HepG2 (cell line): Measurements from ENCODE around the gene RHOT2. TPM values are rescaled to one million over a fixed set of nuclear protein-coding genes. Genes with fewer than 3 reads are reported as not detected.
A peak's percentile ranks its signal among the peaks of the same experiment; 100 is the strongest.

Experiments used
- ATAC-seq: fragments of 200-7000 bp; cut with Tn5 transposase; 3 replicates; pipeline ENCODE4 v1.9.1; 2020; ENCODE audit warnings: mild to moderate bottlenecking, moderate library complexity
- BruUV-seq: library from RNA; stranded (reverse); fragments of 400-500 nt; replicated peaks from 2 replicates; lab custom pipeline; 2021; lab: Mats Ljungman, UMichigan
- CTCF ChIA-PET: fragments of 300-600 bp; formaldehyde crosslinking; extraction: SDS; loops from one replicate; lab custom pipeline; 2021; ENCODE audit warnings: low total read pairs, inconsistent platforms, low intra/inter-chr PET ratio; lab: Yijun Ruan, JAX
- POLR2A ChIA-PET: fragments of 350-600 bp; sonication (Branson Sonifier 250); formaldehyde crosslinking; loops from one replicate; lab custom pipeline; 2020; ENCODE audit warnings: antibody characterized with exemption, inconsistent platforms; lab: Yijun Ruan, JAX
- DNase-seq: peaks from one replicate; pipeline ENCODE4 v3.0.0-alpha.2; 2015; ENCODE audit warnings: low spot score
- FAIRE-seq: peaks from 3 replicates; lab custom pipeline; 2011; peaks lifted over from hg19 to GRCh38; lab: Jason Lieb, UNC
- H2AFZ ChIP-seq: one replicate; pipeline ENCODE4 v1.6.1; 2011; ENCODE audit warnings: low read length, inconsistent platforms
- H3K27ac ChIP-seq: fragments of 300-600 bp; 3 replicates; pipeline ENCODE4 v1.8.0; 2011; ENCODE audit warnings: mixed run types, mild to moderate bottlenecking, mixed read lengths, low read length, inconsistent platforms; ENCODE audit not compliant: insufficient read depth; ENCODE audit errors: extremely low read length
- H3K27me3 ChIP-seq, 2 experiments: fragments of 200-600 bp in 1 of 2; 2 replicates in 1 of 2; 3 replicates in 1 of 2; pipeline versions ENCODE4 v1.6.0 to v1.8.0; 2011; ENCODE audit warnings: low read length in 2 of 2, mild to moderate bottlenecking in 2 of 2, moderate library complexity in 2 of 2, inconsistent platforms in 1 of 2; ENCODE audit not compliant: insufficient read depth in 2 of 2, control insufficient read depth in 1 of 2
- H3K36me3 ChIP-seq, 2 experiments: fragments of 200-600 bp in 1 of 2; replicated peaks in 1 of 2; 2 replicates in 1 of 2; 3 replicates in 1 of 2; pipeline versions ENCODE4 v1.5.1 to v1.8.0; 2011; ENCODE audit warnings: low read length in 2 of 2, inconsistent platforms in 1 of 2; ENCODE audit not compliant: insufficient read depth in 2 of 2, control insufficient read depth in 1 of 2
- H3K4me1 ChIP-seq: 2 replicates; pipeline ENCODE4 v1.5.1; 2012; ENCODE audit warnings: low read length, inconsistent platforms; ENCODE audit not compliant: insufficient read depth
- H3K4me2 ChIP-seq: 2 replicates; pipeline ENCODE4 v1.6.0; 2011; ENCODE audit warnings: low read depth, low read length, inconsistent platforms
- H3K4me3 ChIP-seq, 3 experiments: fragments of 200-600 bp in 1 of 3; sonication (generic), shearing (Covaris generic) in 1 of 3; replicated peaks in 1 of 3; 2 replicates each; pipeline ENCODE4 v1.5.1; 2011 to 2016; ENCODE audit warnings: low read length in 3 of 3, inconsistent platforms in 2 of 3, low read depth in 2 of 3, mild to moderate bottlenecking in 2 of 3, control low read depth in 1 of 3, mixed read lengths in 1 of 3; ENCODE audit not compliant: insufficient read depth in 1 of 3
- H3K79me2 ChIP-seq: one replicate; pipeline ENCODE4 v1.6.1; 2011; ENCODE audit warnings: low read length, inconsistent platforms; ENCODE audit not compliant: insufficient read depth
- H3K9ac ChIP-seq: 2 replicates; pipeline ENCODE4 v1.6.0; 2011; ENCODE audit warnings: mild to moderate bottlenecking, low read depth, low read length, inconsistent platforms; ENCODE audit not compliant: insufficient read depth
- H3K9me3 ChIP-seq: 2 replicates; pipeline ENCODE4 v1.5.1; 2012; ENCODE audit warnings: mild to moderate bottlenecking, low read length
- H4K20me1 ChIP-seq: 2 replicates; pipeline ENCODE4 v1.6.0; 2011; ENCODE audit warnings: inconsistent platforms, mild to moderate bottlenecking, low read length, moderate library complexity; ENCODE audit not compliant: insufficient read depth
- CEBPB ChIP-seq: IDR thresholded peaks from 2 replicates; pipeline ENCODE4 v1.6.1; 2011; ENCODE audit warnings: low read depth, low read length, improper control_type of control experiment, borderline replicate concordance
- MATR3 ChIP-seq: sonication (generic); formaldehyde crosslinking; IDR thresholded peaks from 2 replicates; pipeline ENCODE4 v1.4.0; 2020; ENCODE audit warnings: missing genetic modification reagents
- ZNF207 ChIP-seq: fragments of 450-650 bp; IDR thresholded peaks from 2 replicates; pipeline ENCODE4 v1.6.1; 2016; ENCODE audit warnings: antibody characterized with exemption, borderline replicate concordance
- ZNF263 ChIP-seq: sonication (generic); formaldehyde crosslinking; IDR thresholded peaks from 2 replicates; pipeline ENCODE4 v1.4.0; 2020; ENCODE audit warnings: missing genetic modification reagents
- ZZZ3 ChIP-seq: sonication (generic); formaldehyde crosslinking; IDR thresholded peaks from 2 replicates; pipeline ENCODE4 v1.4.0; 2020; ENCODE audit warnings: missing genetic modification reagents, mild to moderate bottlenecking, borderline replicate concordance
- WGBS: methylation state at CpG from one replicate; pipeline ENCODE4 v1.1.6; 2017; ENCODE audit warnings: low lambda C conversion rate; 5-methylcytosine and 5-hydroxymethylcytosine counted together
- in situ Hi-C: cut with HindIII; loops from 2 replicates; pipeline ENCODE4 v1.10.0; 2017; ENCODE audit warnings: low pct_unique_long_range_greater_than_20kb; ENCODE audit not compliant: extremely low pct_ligation_motif_present
- intact Hi-C: fragments of 100-400 bp; cut with micrococcal nuclease; formaldehyde crosslinking; loops from one replicate; pipeline ENCODE4 v1.10.0; 2022; ENCODE audit not compliant: unreplicated experiment
- polyA plus RNA-seq, 8 experiments: library from polyadenylated mRNA; depleted of rRNA in 3 of 8; stranded (reverse) in 7 of 8; unstranded in 1 of 8; fragments of >200 nt; fragmentation: Illumina TruSeq in 4 of 8; extraction: Trizol in 4 of 8; gene quantifications; 2 replicates each; pipeline versions ENCODE4 v1.2.1 to v1.2.3, GENCODE V29; 2011 to 2016; ENCODE audit warnings: low read depth in 4 of 8, missing spikeins in 1 of 8, mixed read lengths in 1 of 8; ENCODE audit not compliant: insufficient read depth in 1 of 8
- total RNA-seq, 5 experiments: library from RNA; depleted of rRNA; stranded (reverse); fragments of >200 nt; fragmentation: Illumina TruSeq; extraction: Trizol; gene quantifications; 2 replicates each; pipeline ENCODE4 v1.2.3, GENCODE V29; 2016; ENCODE audit warnings: low read depth in 1 of 5
- TF ChIP-seq, protein P1 (sequence below): sonication (generic); formaldehyde crosslinking; IDR thresholded peaks from 2 replicates; pipeline ENCODE4 v1.5.0; 2020; ENCODE audit warnings: mild to moderate bottlenecking, missing genetic modification reagents
- TF ChIP-seq, protein P2 (sequence below): IDR thresholded peaks from 2 replicates; pipeline ENCODE4 v1.6.1; 2016; ENCODE audit warnings: low read depth, borderline replicate concordance

RHOT2 gene
- total and polyA plus RNA-seq, 2 of the 13 experiments (the other 11 are each of a cell fraction or from before 2014, with no cell fraction given) = 63.6 to 76.9 TPM

DNA sequence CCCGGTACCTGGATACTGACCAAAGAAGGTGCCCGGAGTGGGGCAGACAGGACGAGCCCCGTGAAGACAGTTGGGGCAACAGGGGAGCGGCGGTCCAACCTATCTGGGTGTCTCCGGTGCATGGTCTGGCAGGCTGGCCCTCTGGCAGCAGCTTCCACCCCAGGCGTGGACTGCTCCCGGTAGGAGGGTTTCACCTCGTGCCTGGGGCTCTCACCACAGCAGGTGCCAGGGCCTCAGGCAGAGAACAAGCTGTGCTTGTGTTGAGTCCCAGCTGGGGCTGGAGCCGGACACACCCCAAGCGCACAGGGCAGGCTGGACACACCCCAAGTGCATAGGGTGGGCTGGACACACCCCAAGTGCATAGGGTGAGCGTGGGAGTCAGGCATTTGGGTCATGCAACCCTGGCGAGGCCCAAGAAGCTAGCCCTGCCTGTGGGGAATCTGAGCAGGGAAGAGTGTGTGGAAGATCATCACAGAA, 39.2 kb downstream of the RHOT2 start (continued):
- TF ChIP-seq, protein P1, sequence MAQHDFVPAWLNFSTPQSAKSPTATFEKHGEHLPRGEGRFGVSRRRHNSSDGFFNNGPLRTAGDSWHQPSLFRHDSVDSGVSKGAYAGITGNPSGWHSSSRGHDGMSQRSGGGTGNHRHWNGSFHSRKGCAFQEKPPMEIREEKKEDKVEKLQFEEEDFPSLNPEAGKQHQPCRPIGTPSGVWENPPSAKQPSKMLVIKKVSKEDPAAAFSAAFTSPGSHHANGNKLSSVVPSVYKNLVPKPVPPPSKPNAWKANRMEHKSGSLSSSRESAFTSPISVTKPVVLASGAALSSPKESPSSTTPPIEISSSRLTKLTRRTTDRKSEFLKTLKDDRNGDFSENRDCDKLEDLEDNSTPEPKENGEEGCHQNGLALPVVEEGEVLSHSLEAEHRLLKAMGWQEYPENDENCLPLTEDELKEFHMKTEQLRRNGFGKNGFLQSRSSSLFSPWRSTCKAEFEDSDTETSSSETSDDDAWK = no peak
- no peak for TF ChIP-seq ZZZ3 (CRISPR knock-in tag)
- no peak for TF ChIP-seq MATR3 (CRISPR knock-in tag)
- TF ChIP-seq, protein P2, sequence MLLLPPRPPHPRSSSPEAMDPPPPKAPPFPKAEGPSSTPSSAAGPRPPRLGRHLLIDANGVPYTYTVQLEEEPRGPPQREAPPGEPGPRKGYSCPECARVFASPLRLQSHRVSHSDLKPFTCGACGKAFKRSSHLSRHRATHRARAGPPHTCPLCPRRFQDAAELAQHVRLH (CRISPR knock-in tag) = no peak
- TF ChIP-seq ZNF207 = no peak

DNA sequence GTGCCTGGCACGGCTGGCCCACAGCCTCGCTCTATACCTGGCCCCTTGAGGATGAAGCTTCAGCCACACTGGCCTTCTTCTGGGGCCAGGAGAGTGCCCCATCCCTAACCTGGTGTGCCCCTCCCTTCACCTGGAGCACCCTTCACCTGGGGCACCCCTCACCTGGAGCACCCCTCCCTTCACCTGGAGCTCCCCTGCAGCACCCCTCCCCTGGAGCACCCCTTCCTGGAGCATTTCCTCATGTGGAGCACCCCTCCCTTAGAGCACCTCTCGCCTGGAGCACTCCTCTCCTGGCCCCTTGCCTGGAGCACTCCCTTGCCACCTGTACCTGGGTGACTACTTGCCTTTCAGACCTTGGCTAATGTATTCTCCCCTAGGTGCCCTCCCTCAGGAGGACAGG, 40.1 kb downstream of the RHOT2 start:
- ATAC-seq (no peak), DNase-seq (no peak), FAIRE-seq (no peak)
- BruUV-seq = no TSS peak
- Histone ChIP-seq H4K20me1 (no peaks in the 10 kb centered on the region), H3K4me2 (no peak overlapping the region), H3K79me2 (no peaks in the 10 kb centered on the region), H2AFZ (no peak overlapping the region), H3K9ac (no peak overlapping the region), H3K27me3 (peaks cover 19 to 70% of the 10 kb centered on the region in 2 experiments; a peak in 4 of 5 replicates), H3K9me3 (no peaks in the 10 kb centered on the region), H3K36me3 (no peaks in the 10 kb centered on the region), H3K4me1 (peaks cover 9% of the 10 kb centered on the region), H3K27ac (no peak overlapping the region), H3K4me3 (no peak overlapping the region)
- CTCF ChIA-PET = no interaction called here
- WGBS = 0% methylated on average over 3 of the region's 3 CpGs
- POLR2A ChIA-PET = no interaction called here
- in situ Hi-C loops (no loop called here), intact Hi-C loops (no loop called here)
- peak; percentile 72 for TF ChIP-seq ZNF263 (CRISPR knock-in tag)
- TF ChIP-seq CEBPB = no peak
